CD14-positive monocyte (primary cell): ENCODE data around the gene FRMD4A. TPM values are rescaled to one million over a fixed set of nuclear protein-coding genes. Genes with fewer than 3 reads are reported as not detected.

Source experiments
- DNase-seq, 3 donors: peaks; one replicate each; pipeline ENCODE4 v3.0.0-alpha.2; 2011 to 2022
- H2AFZ ChIP-seq: 2 replicates; pipeline ENCODE4 v1.6.0; 2012; ENCODE audit warnings: mild to moderate bottlenecking, low read depth, low read length, inconsistent platforms; ENCODE audit not compliant: insufficient read depth, poor library complexity, severe bottlenecking
- H3K27ac ChIP-seq, 2 donors: 1 replicate in 1 of 2; 2 replicates in 1 of 2; pipeline ENCODE4 v1.5.1; 2012 to 2013; ENCODE audit warnings: low read length in 2 of 2, control low read depth in 1 of 2, inconsistent platforms in 1 of 2, low read depth in 1 of 2, mild to moderate bottlenecking in 1 of 2
- H3K27me3 ChIP-seq, 2 donors: one replicate each; pipeline versions ENCODE4 v1.6.0 to v1.6.1; 2011 to 2013; ENCODE audit warnings: low read length in 2 of 2; ENCODE audit not compliant: control insufficient read depth in 2 of 2, insufficient read depth in 2 of 2
- H3K36me3 ChIP-seq, 2 donors: replicated peaks in 1 of 2; 1 replicate in 1 of 2; 2 replicates in 1 of 2; pipeline versions ENCODE4 v1.5.1 to v1.6.1; 2012 to 2013; ENCODE audit warnings: low read length in 2 of 2, control low read depth in 1 of 2, inconsistent platforms in 1 of 2, mild to moderate bottlenecking in 1 of 2; ENCODE audit not compliant: insufficient read depth in 2 of 2, control insufficient read depth in 1 of 2
- H3K4me1 ChIP-seq, 2 donors: 1 replicate in 1 of 2; 2 replicates in 1 of 2; pipeline versions ENCODE4 v1.5.1 to v1.6.1; 2012 to 2013; ENCODE audit warnings: low read length in 2 of 2, control low read depth in 1 of 2, inconsistent platforms in 1 of 2, mild to moderate bottlenecking in 1 of 2, moderate library complexity in 1 of 2; ENCODE audit not compliant: insufficient read depth in 2 of 2, control insufficient read depth in 1 of 2
- H3K4me2 ChIP-seq: replicated peaks from 2 replicates; pipeline ENCODE3; 2012; ENCODE audit warnings: low read length, moderate library complexity, mild to moderate bottlenecking; ENCODE audit not compliant: poor library complexity, severe bottlenecking; ENCODE audit errors: extremely low read depth
- H3K4me3 ChIP-seq, 3 experiments: fragments of 200-600 bp in 1 of 3; sonication (generic) in 1 of 3; replicated peaks in 1 of 3; 1 replicate in 2 of 3; 2 replicates in 1 of 3; pipeline ENCODE4 v1.5.1; 2011 to 2013; ENCODE audit warnings: low read length in 3 of 3, mild to moderate bottlenecking in 3 of 3, control low read depth in 2 of 3, low read depth in 2 of 3, inconsistent platforms in 1 of 3, moderate library complexity in 1 of 3
- H3K79me2 ChIP-seq: 2 replicates; pipeline ENCODE4 v1.6.0; 2012; ENCODE audit warnings: mild to moderate bottlenecking, control low read depth, inconsistent platforms, low read length, moderate library complexity; ENCODE audit not compliant: insufficient read depth
- H3K9ac ChIP-seq: 2 replicates; pipeline ENCODE4 v1.6.0; 2017; ENCODE audit warnings: low read length, mild to moderate bottlenecking; ENCODE audit not compliant: insufficient read depth, poor library complexity, severe bottlenecking
- H3K9me3 ChIP-seq, 2 donors: replicated peaks in 1 of 2; 1 replicate in 1 of 2; 2 replicates in 1 of 2; pipeline versions ENCODE4 v1.5.1 to v1.6.1; 2012 to 2013; ENCODE audit warnings: low read length in 2 of 2, control low read depth in 1 of 2; ENCODE audit not compliant: control insufficient read depth in 1 of 2, insufficient read depth in 1 of 2
- H4K20me1 ChIP-seq: 2 replicates; pipeline ENCODE4 v1.6.0; 2012; ENCODE audit warnings: mild to moderate bottlenecking, low read length, control low read depth, moderate library complexity; ENCODE audit not compliant: insufficient read depth
- H3K27ac Mint-ChIP-seq, 7 donors: one replicate each; pipeline ENCODE4 v1.8.0; 2020; ENCODE audit warnings: mild to moderate bottlenecking in 7 of 7, mixed read lengths in 7 of 7, moderate library complexity in 6 of 7, inconsistent platforms in 2 of 7
- H3K27me3 Mint-ChIP-seq, 3 donors: one replicate each; pipeline ENCODE4 v1.8.0; 2021 to 2022; ENCODE audit warnings: low read depth in 3 of 3, mild to moderate bottlenecking in 3 of 3, mixed read lengths in 3 of 3, moderate library complexity in 3 of 3, inconsistent platforms in 1 of 3
- H3K36me3 Mint-ChIP-seq, 2 donors: one replicate each; pipeline ENCODE4 v1.8.0; 2020; ENCODE audit warnings: mixed read lengths in 2 of 2, inconsistent platforms in 1 of 2, mild to moderate bottlenecking in 1 of 2
- H3K4me1 Mint-ChIP-seq: one replicate; pipeline ENCODE4 v1.8.0; 2020; ENCODE audit warnings: mild to moderate bottlenecking, mixed read lengths
- H3K4me3 Mint-ChIP-seq, 2 donors: one replicate each; pipeline ENCODE4 v1.8.0; 2020; ENCODE audit warnings: mild to moderate bottlenecking in 2 of 2, mixed read lengths in 2 of 2, moderate library complexity in 1 of 2
- H3K9me3 Mint-ChIP-seq, 7 donors: one replicate each; pipeline ENCODE4 v1.8.0; 2020 to 2022; ENCODE audit warnings: mixed read lengths in 7 of 7, mild to moderate bottlenecking in 6 of 7, moderate library complexity in 6 of 7, inconsistent platforms in 2 of 7
- CTCF ChIP-seq: fragments of 200-600 bp; IDR thresholded peaks from one replicate; pipeline ENCODE4 v1.8.0; 2022; ENCODE audit warnings: antibody characterized with exemption, mild to moderate bottlenecking
- WGBS: methylation state at CpG from one replicate; pipeline ENCODE4 v1.1.5; 2013; ENCODE audit warnings: missing lambda C conversion rate; ENCODE audit not compliant: insufficient coverage; 5-methylcytosine and 5-hydroxymethylcytosine counted together
- intact Hi-C, 2 donors: fragments of 100-400 bp; cut with micrococcal nuclease; formaldehyde crosslinking; loops; one replicate each; pipeline versions ENCODE4 v1.15.0 to v1.15.1; 2023
- polyA plus RNA-seq, 3 donors: library from polyadenylated mRNA; depleted of rRNA in 1 of 3; unstranded in 2 of 3; stranded (reverse) in 1 of 3; fragments of 300-500 nt in 2 of 3; fragments of >200 nt in 1 of 3; fragmentation: Illumina TruSeq in 2 of 3; gene quantifications; 1 replicate in 2 of 3; 2 replicates in 1 of 3; pipeline ENCODE4 v1.2.3, GENCODE V29; 2012 to 2021

The FRMD4A gene
- polyA plus RNA-seq, 3 donors: 0.12 TPM; not detected in 2

- TF ChIP-seq CTCF: no peak
- intact Hi-C loops: no loop called here
- Histone ChIP-seq H3K4me2 (no peak overlapping the region), H3K9me3 (no peaks in the 10 kb centered on the region), H3K79me2 (no peaks in the 10 kb centered on the region), H3K27me3 (no peaks in the 10 kb centered on the region), H2AFZ (no peak overlapping the region), H4K20me1 (no peaks in the 10 kb centered on the region), H3K36me3 (no peaks in the 10 kb centered on the region), H3K9ac (no peak overlapping the region), H3K27ac (no peak overlapping the region), H3K4me1 (no peaks in the 10 kb centered on the region), H3K4me3 (no peak overlapping the region)
- Mint-ChIP-seq H3K27me3 (peaks cover 2 to 11% (median 4%) of the 10 kb centered on the region in 3 donors), H3K27ac (no peak overlapping the region), H3K9me3 (no peaks in the 10 kb centered on the region), H3K4me3 (no peak overlapping the region), H3K36me3 (no peaks in the 10 kb centered on the region), H3K4me1 (peaks cover 4% of the 10 kb centered on the region)
- no peak for DNase-seq
- 96% methylated on average over 7 of the region's 10 CpGs for whole genome bisulfite sequencing
Observed at GRCh38 chr10:13730306-13730652, 600.4 kb downstream of the FRMD4A start.

GRCh38 chr10:13729586-13730305, 601.0 kb downstream of the FRMD4A start:
- intact Hi-C loops: no loop called here
- Histone ChIP-seq H3K36me3 (no peaks in the 10 kb centered on the region), H3K9ac (no peak overlapping the region), H3K27ac (no peak overlapping the region), H4K20me1 (no peaks in the 10 kb centered on the region), H2AFZ (no peak overlapping the region), H3K4me1 (no peaks in the 10 kb centered on the region), H3K4me2 (no peak overlapping the region), H3K4me3 (no peak overlapping the region), H3K9me3 (no peaks in the 10 kb centered on the region), H3K79me2 (no peaks in the 10 kb centered on the region), H3K27me3 (no peaks in the 10 kb centered on the region)
- DNase-seq: no peak
- WGBS: 94% methylated on average over 7 of the region's 11 CpGs
- Mint-ChIP-seq H3K36me3 (no peaks in the 10 kb centered on the region), H3K27ac (no peak overlapping the region), H3K9me3 (no peaks in the 10 kb centered on the region), H3K4me1 (peaks cover 4% of the 10 kb centered on the region), H3K27me3 (peaks cover 2 to 11% (median 4%) of the 10 kb centered on the region in 3 donors), H3K4me3 (no peak overlapping the region)
- no peak for TF ChIP-seq CTCF
